ENCODE data around the gene PSMD13.
A peak's percentile ranks its signal among the peaks of the same experiment; 100 is the strongest.

The PSMD13 gene

DNA sequence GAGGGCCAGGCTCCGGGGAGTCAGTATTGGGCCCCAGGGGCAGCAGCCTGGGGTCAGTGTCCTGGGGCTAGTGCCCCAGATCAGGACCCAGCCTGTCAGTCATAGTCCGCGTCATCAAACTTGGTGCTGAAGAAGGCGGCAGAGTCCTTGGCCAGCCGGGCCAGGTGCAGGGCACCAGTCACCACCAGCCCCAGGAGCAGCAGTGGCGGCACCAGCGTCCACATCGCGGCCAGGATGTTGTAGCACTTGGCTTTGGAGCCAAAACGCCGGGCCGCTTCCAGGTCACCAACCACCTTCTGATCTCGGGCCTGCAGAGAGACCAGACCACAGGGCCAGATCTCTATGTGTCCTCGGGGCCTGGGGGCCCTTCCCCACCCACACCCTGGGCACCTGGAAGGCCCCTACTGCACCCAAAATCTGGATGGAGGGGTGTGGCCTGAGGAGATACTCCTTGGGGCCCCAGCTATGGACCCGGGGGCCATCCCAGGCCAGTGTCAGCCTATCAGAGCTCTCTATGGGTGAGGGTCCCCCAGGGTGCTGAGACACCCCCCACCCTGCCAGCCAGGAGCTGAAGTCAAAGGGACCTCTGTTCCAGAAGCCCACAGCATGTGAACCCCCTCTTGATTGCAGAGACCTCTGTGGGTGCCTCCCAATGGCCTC, 61.8 kb downstream of the PSMD13 start:
- peaks cover 28% of the 10 kb centered on the region for H3K36me3 ChIP-seq (ENCODE audit: insufficient read depth, insufficient read length, low read length)
- no peak overlapping the region for H3K4me3 ChIP-seq (ENCODE audit: insufficient read length, low read depth)
- no peak for TF ChIP-seq ZNF274 (IDR thresholded peaks at IDR 0.05; ENCODE audit: low read depth, low read length)
- no peak for TF ChIP-seq YY1 (IDR thresholded peaks at IDR 0.05; ENCODE audit: insufficient read depth, insufficient read length)
- no peak for TF ChIP-seq SUZ12 (IDR thresholded peaks at IDR 0.05; ENCODE audit: extremely low read depth, insufficient read depth, insufficient read length)
- no peaks in the 10 kb centered on the region for H3K9me3 ChIP-seq (ENCODE audit: insufficient read depth, low read length)
- H3K9ac ChIP-seq (ENCODE audit: insufficient read length, low read depth): peak overlapping the region; percentile 50
- no peak for DNase-seq (ENCODE audit: low read depth, low spot score)
- no peaks in the 10 kb centered on the region for H3K27me3 ChIP-seq (ENCODE audit: insufficient read depth, insufficient read length)
- peaks cover 27% of the 10 kb centered on the region for H3K4me1 ChIP-seq (ENCODE audit: insufficient read depth, insufficient read length)

DNA sequence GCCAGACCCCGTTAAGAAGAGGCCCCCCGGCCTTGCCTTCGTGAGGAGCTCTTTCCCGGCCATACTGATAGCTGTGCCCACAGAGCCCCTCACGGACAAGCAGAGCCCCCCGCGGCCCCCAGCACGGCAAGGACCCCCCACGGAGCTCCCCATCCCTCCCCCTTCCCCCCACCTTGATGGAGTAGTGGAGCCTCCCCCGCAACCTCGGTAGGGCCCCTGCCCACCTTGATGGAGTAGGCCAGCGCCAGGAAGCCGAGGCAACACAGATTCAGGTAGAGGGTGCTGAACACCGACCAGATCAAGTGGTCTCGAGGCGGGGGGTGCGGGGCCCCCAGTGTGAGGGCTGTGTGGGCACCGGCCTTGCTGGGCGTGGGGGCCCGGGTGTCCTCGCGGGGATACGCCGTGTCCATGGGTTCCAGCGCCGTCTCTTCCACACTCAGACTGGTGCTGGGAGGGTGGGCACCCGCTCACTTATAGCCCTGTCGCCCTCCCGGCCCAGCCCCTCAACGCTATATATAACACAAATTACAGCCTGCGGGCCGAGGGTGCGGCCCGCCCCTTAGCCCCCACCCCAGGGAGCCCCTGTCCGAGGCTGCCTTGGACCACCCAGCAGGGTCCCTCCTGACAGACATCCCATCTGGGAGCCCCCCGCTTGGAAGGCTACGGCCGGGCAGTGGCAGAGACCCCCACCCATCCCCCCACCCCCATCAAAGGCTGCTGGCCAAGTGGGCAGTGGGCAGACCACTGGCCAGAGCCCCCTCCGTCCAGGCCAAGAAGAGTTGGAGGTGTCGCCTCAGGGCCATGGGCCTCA, 62.5 kb downstream of the PSMD13 start, which contains the start of gene IFITM5:
Gene IFITM5 (minus strand): TSS at position 446 of the 811 bp plus-strand sequence. CDS start 36 bp downstream, at position 410.
- peaks cover 29% of the 10 kb centered on the region for H3K4me1 ChIP-seq (ENCODE audit: insufficient read depth, insufficient read length)
- H3K9ac ChIP-seq (ENCODE audit: insufficient read length, low read depth): peak within 1 kb of the TSS; percentile 8
- H3K9me3 ChIP-seq (ENCODE audit: insufficient read depth, low read length): no peaks in the 10 kb centered on the region

DNA sequence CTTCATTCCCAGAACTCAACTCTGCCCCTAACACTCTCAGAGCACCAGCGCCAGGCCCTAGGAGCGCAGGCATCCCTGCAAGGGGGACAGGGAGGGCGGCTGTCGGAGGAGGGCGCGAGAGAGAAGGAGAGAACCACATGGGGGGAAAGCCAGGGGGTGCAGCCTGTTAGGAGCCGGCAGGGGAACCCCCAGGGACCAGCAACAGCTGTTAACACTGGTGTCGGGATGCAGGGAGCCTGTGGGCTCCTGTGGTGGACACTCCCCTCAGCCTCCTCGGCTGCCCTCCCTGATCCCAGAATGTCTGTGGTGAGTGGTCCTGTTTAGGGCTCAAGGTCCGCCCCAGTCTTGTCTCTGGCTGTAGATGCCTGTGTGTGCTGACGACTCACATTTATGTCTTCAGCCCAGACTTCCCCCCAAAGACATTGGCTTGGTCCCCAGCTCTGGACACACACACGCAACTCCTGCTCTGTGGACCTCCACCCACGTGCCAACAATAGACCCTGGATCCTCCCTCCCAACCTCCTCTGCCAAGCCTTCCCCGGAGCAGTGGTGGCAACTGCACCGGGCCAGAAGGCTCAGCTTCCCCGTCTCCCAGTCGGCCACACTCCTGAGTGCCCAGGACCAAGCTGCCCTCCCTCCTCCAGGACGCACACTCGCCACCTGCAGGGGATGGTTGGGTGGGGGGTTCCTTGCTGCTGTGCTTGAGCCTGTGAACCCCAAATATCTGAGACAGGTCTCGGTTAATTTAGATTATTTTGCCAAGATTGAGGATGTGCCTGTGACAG, 63.4 kb downstream of the PSMD13 start:
- Histone ChIP-seq H3K4me3 (ENCODE audit: insufficient read length, low read depth) (no peak overlapping the region), H3K4me1 (ENCODE audit: insufficient read depth, insufficient read length) (peaks cover 30% of the 10 kb centered on the region), H3K36me3 (ENCODE audit: insufficient read depth, insufficient read length, low read length) (peaks cover 12% of the 10 kb centered on the region), H3K27me3 (ENCODE audit: insufficient read depth, insufficient read length) (no peaks in the 10 kb centered on the region), H3K9me3 (ENCODE audit: insufficient read depth, low read length) (no peaks in the 10 kb centered on the region), H3K9ac (ENCODE audit: insufficient read length, low read depth) (no peak overlapping the region)
- no peak for TF ChIP-seq ZNF274 (IDR thresholded peaks at IDR 0.05; ENCODE audit: low read depth, low read length)
- no peak for TF ChIP-seq YY1 (IDR thresholded peaks at IDR 0.05; ENCODE audit: insufficient read depth, insufficient read length)
- TF ChIP-seq SUZ12 (IDR thresholded peaks at IDR 0.05; ENCODE audit: extremely low read depth, insufficient read depth, insufficient read length): no peak
- DNase-seq (ENCODE audit: low read depth, low spot score): no peak

More for the DNA sequence above, 62.5 kb downstream of the PSMD13 start, which contains the start of gene IFITM5:
- H3K36me3 ChIP-seq (ENCODE audit: insufficient read depth, insufficient read length, low read length): peaks cover 21% of the 10 kb centered on the region
- DNase-seq (ENCODE audit: low read depth, low spot score): no peak
- TF ChIP-seq ZNF274 (IDR thresholded peaks at IDR 0.05; ENCODE audit: low read depth, low read length): no peak
- H3K27me3 ChIP-seq (ENCODE audit: insufficient read depth, insufficient read length): no peaks in the 10 kb centered on the region
- H3K4me3 ChIP-seq (ENCODE audit: insufficient read length, low read depth): no peak within 1 kb of the TSS

Data from NT2/D1 (cell line).